Mesendoderm (in vitro differentiated cells): ENCODE measurements around the gene TREH.

Experiments used
- DNase-seq: peaks from one replicate; pipeline ENCODE4 v3.0.0; 2013
- H2AK5ac ChIP-seq: 2 replicates; pipeline ENCODE4 v1.6.1; 2013; ENCODE audit warnings: low read length, inconsistent platforms
- H2BK120ac ChIP-seq: 2 replicates; pipeline ENCODE4 v1.6.1; 2013; ENCODE audit warnings: low read depth, mild to moderate bottlenecking, low read length, moderate library complexity, mixed read lengths
- H2BK15ac ChIP-seq: replicated peaks from 2 replicates; pipeline ENCODE4 v1.6.1; 2013; ENCODE audit warnings: low read depth, mild to moderate bottlenecking, moderate library complexity
- H2BK5ac ChIP-seq: 2 replicates; pipeline ENCODE4 v1.6.1; 2013; ENCODE audit warnings: low read length, inconsistent platforms
- H3K18ac ChIP-seq: 2 replicates; pipeline ENCODE4 v1.6.1; 2013; ENCODE audit warnings: mild to moderate bottlenecking, low read length, mixed read lengths
- H3K23ac ChIP-seq: one replicate; pipeline ENCODE4 v1.6.1; 2013; ENCODE audit warnings: low read length
- H3K27ac ChIP-seq: 2 replicates; pipeline ENCODE4 v1.5.1; 2013; ENCODE audit warnings: low read depth, mild to moderate bottlenecking, inconsistent platforms, low read length, moderate library complexity
- H3K27me3 ChIP-seq: 2 replicates; pipeline ENCODE4 v1.6.1; 2013; ENCODE audit warnings: low read length, control low read depth, mild to moderate bottlenecking, inconsistent platforms; ENCODE audit not compliant: insufficient read depth, poor library complexity
- H3K36me3 ChIP-seq: 2 replicates; pipeline ENCODE4 v1.6.1; 2013; ENCODE audit warnings: low read length, inconsistent platforms; ENCODE audit not compliant: control insufficient read depth, insufficient read depth
- H3K4ac ChIP-seq: one replicate; pipeline ENCODE4 v1.6.1; 2013; ENCODE audit warnings: low read depth, mild to moderate bottlenecking, low read length, moderate library complexity
- H3K4me1 ChIP-seq: 2 replicates; pipeline ENCODE4 v1.6.1; 2013; ENCODE audit warnings: low read depth, low read length, inconsistent platforms; ENCODE audit not compliant: control insufficient read depth
- H3K4me2 ChIP-seq: 2 replicates; pipeline ENCODE4 v1.6.1; 2013; ENCODE audit warnings: low read length
- H3K4me3 ChIP-seq: 2 replicates; pipeline ENCODE4 v1.5.1; 2013; ENCODE audit warnings: mild to moderate bottlenecking, low read length
- H3K56ac ChIP-seq: one replicate; pipeline ENCODE4 v1.6.1; 2013; ENCODE audit warnings: low read length
- H3K79me1 ChIP-seq: 2 replicates; pipeline ENCODE4 v1.6.1; 2013; ENCODE audit warnings: low read length, inconsistent platforms
- H3K79me2 ChIP-seq: 2 replicates; pipeline ENCODE4 v1.6.1; 2013; ENCODE audit warnings: mild to moderate bottlenecking, low read length; ENCODE audit not compliant: control insufficient read depth, insufficient read depth
- H3K9ac ChIP-seq: 2 replicates; pipeline ENCODE4 v1.6.1; 2013; ENCODE audit warnings: low read length, inconsistent platforms
- H4K5ac ChIP-seq: one replicate; pipeline ENCODE4 v1.6.1; 2013; ENCODE audit warnings: low read length
- H4K8ac ChIP-seq: one replicate; pipeline ENCODE4 v1.6.1; 2013; ENCODE audit warnings: low read depth, mild to moderate bottlenecking, control low read depth, low read length, moderate library complexity
- WGBS: extraction: QIAGEN DNeasy Blood & Tissue Kit; methylation state at CpG from one replicate; pipeline ENCODE4 v1.1.7; 2013; ENCODE audit warnings: low lambda C conversion rate, missing lambda C conversion rate; ENCODE audit not compliant: insufficient coverage; ENCODE audit errors: extremely low coverage; 5-methylcytosine and 5-hydroxymethylcytosine counted together

The TREH gene

DNA sequence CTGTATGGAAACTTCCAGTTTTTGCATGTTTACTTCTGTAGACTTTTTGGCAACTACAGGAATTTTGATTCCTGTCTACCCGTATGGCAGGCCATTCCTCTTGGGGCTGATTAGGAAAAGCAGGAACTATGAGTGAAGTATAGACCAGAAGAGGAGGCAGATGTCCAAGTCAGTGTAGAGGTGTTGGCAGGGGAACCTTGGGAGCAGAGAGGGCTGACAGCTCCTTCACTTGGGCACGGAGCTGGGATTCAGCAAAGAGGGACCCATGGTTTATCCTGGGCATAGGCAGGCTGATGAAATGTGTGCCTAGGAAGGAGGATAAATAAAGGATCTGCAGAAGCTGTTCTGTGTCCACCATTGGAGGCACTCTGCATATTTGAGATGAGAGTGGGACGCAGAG lies 33.1 kb downstream of the TREH start:
- no peak overlapping the region for H3K27ac ChIP-seq
- H3K27me3 ChIP-seq, result no peaks in the 10 kb centered on the region
- no peak overlapping the region for H2AK5ac ChIP-seq
- no peak overlapping the region for H3K9ac ChIP-seq
- H3K79me2 ChIP-seq, result no peaks in the 10 kb centered on the region
- H3K18ac ChIP-seq, result no peak overlapping the region
- H2BK120ac ChIP-seq, result no peak overlapping the region
- H4K8ac ChIP-seq, result no peak overlapping the region
- no peak overlapping the region for H3K4me2 ChIP-seq
- H4K5ac ChIP-seq, result no peak overlapping the region
- no peak overlapping the region for H3K4ac ChIP-seq
- H3K36me3 ChIP-seq, result peaks cover 4% of the 10 kb centered on the region
- WGBS, result no CpG with 5 or more reads among the region's 3 CpGs
- H3K56ac ChIP-seq, result no peak overlapping the region
- no peak overlapping the region for H2BK15ac ChIP-seq
- no peak for DNase-seq
- no peak overlapping the region for H2BK5ac ChIP-seq
- H3K23ac ChIP-seq, result no peak overlapping the region
- no peaks in the 10 kb centered on the region for H3K79me1 ChIP-seq
- H3K4me3 ChIP-seq, result no peak overlapping the region
- no peaks in the 10 kb centered on the region for H3K4me1 ChIP-seq

DNA sequence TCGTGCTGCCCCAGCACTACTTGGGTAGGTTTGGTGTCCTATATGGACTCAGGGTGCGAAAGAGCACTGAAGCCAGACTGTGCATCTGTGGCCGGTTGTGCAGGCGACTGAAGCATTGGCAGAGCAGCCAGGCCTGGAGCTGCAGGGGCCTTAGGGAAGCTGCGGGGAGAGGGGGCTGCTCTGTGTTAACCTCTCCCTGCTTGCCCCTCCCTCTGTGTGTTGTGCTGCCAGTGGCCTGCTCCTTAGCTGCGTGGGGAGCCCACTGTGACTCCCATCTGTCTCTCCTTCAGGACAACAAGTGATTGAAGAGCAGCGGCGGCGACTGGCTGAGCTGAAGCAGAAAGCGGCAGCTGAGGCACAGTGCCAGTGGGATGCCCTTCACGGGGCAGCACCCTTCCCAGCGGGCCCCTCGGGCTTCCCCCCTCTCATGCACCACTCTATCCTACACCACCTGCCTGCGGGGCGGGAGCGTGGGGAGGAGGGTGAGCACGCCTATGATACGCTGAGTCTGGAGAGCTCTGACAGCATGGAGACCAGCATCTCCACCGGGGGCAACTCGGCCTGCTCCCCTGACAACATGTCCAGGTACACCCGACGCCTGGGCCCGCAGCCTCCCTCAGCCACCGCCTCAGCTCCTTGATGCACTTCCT lies 34.3 kb downstream of the TREH start:
- no peaks in the 10 kb centered on the region for H3K27me3 ChIP-seq
- H3K79me1 ChIP-seq, result no peaks in the 10 kb centered on the region
- no peak overlapping the region for H3K4me3 ChIP-seq
- H3K36me3 ChIP-seq, result peaks cover 2% of the 10 kb centered on the region
- H3K18ac ChIP-seq, result no peak overlapping the region
- H3K4me1 ChIP-seq, result no peaks in the 10 kb centered on the region
- H3K4ac ChIP-seq, result no peak overlapping the region
- WGBS, result no CpG with 5 or more reads among the region's 24 CpGs
- H3K23ac ChIP-seq, result no peak overlapping the region
- H4K8ac ChIP-seq, result no peak overlapping the region
- no peak overlapping the region for H3K56ac ChIP-seq
- H3K4me2 ChIP-seq, result no peak overlapping the region
- H2BK5ac ChIP-seq, result no peak overlapping the region
- no peaks in the 10 kb centered on the region for H3K79me2 ChIP-seq
- no peak overlapping the region for H2BK15ac ChIP-seq
- DNase-seq, result no peak
- no peak overlapping the region for H2AK5ac ChIP-seq
- H3K9ac ChIP-seq, result no peak overlapping the region
- H4K5ac ChIP-seq, result no peak overlapping the region
- no peak overlapping the region for H3K27ac ChIP-seq
- no peak overlapping the region for H2BK120ac ChIP-seq

DNA sequence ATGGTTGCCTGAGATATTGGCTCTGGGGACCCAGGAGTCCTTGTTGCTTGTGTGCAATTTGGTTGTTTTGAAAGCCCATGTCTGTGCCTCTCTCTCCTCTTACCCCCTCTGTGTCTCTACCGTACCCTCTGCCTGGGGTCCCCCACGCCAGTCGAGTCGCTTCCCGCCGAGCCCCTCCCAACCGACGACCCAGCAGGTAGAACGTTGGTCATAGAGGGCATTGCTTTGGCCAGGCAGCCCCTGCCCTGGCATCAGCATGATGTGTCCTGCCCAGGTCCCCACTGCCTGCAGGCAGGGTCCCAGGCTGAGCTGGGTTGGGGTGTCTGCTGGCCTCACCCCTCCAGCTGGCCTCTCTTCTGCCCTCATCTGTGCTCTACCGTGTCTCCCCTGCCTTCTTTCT lies 35.0 kb downstream of the TREH start:
- Histone ChIP-seq H2BK15ac (no peak overlapping the region), H3K4ac (no peak overlapping the region), H3K9ac (no peak overlapping the region), H3K4me1 (no peaks in the 10 kb centered on the region), H3K23ac (no peak overlapping the region), H3K18ac (no peak overlapping the region), H3K56ac (no peak overlapping the region), H3K4me3 (no peak overlapping the region), H2BK120ac (no peak overlapping the region), H3K79me2 (no peaks in the 10 kb centered on the region), H2AK5ac (no peak overlapping the region), H3K79me1 (no peaks in the 10 kb centered on the region), H2BK5ac (no peak overlapping the region), H3K27ac (no peak overlapping the region), H3K36me3 (no peaks in the 10 kb centered on the region), H4K5ac (no peak overlapping the region), H3K4me2 (no peak overlapping the region), H3K27me3 (no peaks in the 10 kb centered on the region), H4K8ac (no peak overlapping the region)
- DNase-seq, result no peak
- WGBS, result no CpG with 5 or more reads among the region's 10 CpGs

DNA sequence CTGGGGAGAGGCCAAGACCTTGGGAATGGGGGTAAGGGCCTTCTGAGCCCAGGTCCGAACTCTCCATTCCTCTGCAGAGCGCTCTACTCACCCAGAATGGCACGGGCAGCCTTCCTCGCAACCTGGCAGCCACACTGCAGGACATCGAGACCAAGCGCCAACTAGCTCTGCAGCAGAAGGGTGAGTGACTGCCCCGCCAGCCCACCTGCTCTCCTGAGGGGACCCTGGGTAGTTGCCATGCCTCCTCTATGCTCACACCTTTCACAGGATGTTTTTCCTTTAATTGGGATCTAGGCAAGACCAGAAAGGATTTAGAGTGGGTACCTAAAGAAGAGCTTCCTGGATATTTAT lies 35.5 kb downstream of the TREH start:
- Histone ChIP-seq H3K9ac (no peak overlapping the region), H3K4me3 (no peak overlapping the region), H2BK5ac (no peak overlapping the region), H3K18ac (no peak overlapping the region), H4K8ac (no peak overlapping the region), H3K4me1 (no peaks in the 10 kb centered on the region), H2AK5ac (no peak overlapping the region), H3K36me3 (no peaks in the 10 kb centered on the region), H3K79me2 (no peaks in the 10 kb centered on the region), H2BK15ac (no peak overlapping the region), H3K79me1 (no peaks in the 10 kb centered on the region), H3K27ac (no peak overlapping the region), H4K5ac (no peak overlapping the region), H2BK120ac (no peak overlapping the region), H3K23ac (no peak overlapping the region), H3K27me3 (no peaks in the 10 kb centered on the region), H3K56ac (no peak overlapping the region), H3K4me2 (no peak overlapping the region), H3K4ac (no peak overlapping the region)
- no CpG with 5 or more reads among the region's 7 CpGs for WGBS
- DNase-seq, result no peak

DNA sequence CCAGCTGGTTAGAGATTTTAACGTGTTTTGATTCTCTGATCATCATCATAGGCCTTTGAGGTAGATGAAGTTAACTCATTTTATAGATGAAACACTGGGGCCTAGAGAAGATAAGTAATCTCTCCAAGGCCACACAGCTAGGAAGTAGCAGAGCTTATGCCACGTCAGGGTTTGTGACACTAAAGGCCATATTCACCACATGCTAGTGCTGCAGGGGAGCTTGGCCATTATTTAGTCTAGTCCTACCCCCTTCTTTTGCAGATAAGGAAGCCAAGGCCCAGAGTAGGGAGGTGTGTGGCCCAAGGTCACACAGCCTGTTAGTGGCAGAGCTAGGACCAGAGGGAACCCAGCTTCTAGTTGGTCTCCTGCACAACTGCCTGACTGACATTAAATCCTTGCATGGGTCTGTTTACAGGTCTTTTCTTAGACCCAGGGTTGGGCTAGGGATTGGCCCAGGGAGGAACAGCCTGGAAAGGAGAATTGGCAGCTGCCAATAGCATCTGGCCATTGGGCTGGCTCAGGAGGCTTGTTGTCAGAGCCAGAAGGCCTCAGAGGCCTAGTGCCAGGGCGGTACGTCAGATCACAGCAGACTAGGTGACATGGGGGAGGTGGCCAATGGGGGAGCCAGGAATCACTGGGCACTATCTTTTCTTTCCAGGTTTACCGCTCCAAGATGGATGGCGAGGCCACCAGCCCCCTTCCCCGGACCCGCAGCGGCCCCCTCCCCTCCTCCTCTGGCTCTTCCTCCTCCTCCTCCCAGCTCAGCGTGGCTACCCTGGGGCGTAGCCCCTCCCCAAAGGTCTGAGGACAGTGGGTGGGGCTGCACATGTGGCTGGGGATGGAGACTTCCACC lies 36.1 kb downstream of the TREH start:
- no peak overlapping the region for H3K4ac ChIP-seq
- no peak overlapping the region for H3K18ac ChIP-seq
- H3K4me2 ChIP-seq, result no peak overlapping the region
- DNase-seq, result no peak
- no peak overlapping the region for H3K9ac ChIP-seq
- no peaks in the 10 kb centered on the region for H3K79me2 ChIP-seq
- no peak overlapping the region for H4K8ac ChIP-seq
- no CpG with 5 or more reads among the region's 11 CpGs for WGBS
- H2BK5ac ChIP-seq, result no peak overlapping the region
- H3K79me1 ChIP-seq, result no peaks in the 10 kb centered on the region
- no peak overlapping the region for H3K4me3 ChIP-seq
- H3K23ac ChIP-seq, result no peak overlapping the region
- no peaks in the 10 kb centered on the region for H3K36me3 ChIP-seq
- H3K27ac ChIP-seq, result no peak overlapping the region
- no peak overlapping the region for H2BK15ac ChIP-seq
- H2AK5ac ChIP-seq, result no peak overlapping the region
- no peak overlapping the region for H4K5ac ChIP-seq
- no peaks in the 10 kb centered on the region for H3K27me3 ChIP-seq
- no peak overlapping the region for H3K56ac ChIP-seq
- H2BK120ac ChIP-seq, result no peak overlapping the region
- H3K4me1 ChIP-seq, result no peaks in the 10 kb centered on the region
